ENCODE measurements around the gene ADAM8.

The ADAM8 gene

DNA sequence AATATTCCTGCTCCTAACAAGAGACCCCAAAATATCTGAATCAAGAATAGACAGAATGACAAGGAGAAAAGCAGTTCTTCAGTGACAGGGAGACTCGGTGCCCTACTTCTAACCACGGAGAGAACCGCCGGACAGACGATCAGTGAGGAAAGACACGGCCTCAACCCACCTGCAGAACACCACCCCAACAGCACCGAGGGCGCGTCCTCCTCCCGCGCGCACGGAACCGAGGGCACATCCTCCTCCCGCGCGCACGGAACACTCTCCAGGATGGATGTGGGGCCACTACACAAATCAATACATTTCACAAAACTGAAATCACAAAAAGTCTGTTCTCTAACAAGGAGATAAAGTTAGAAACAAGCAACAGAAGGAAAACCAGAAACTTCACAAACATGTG, 9.7 kb upstream of the ADAM8 start:
- no peaks in the 10 kb centered on the region for H3K27me3 ChIP-seq (ENCODE audit: control insufficient read depth, insufficient read depth, low read length)
- no peak overlapping the region for H3K27ac ChIP-seq (ENCODE audit: low read depth, low read length)
- no peak overlapping the region for H3K4me3 ChIP-seq (ENCODE audit: low read length)
- H3K9ac ChIP-seq (ENCODE audit: low read length) = no peak overlapping the region
- peaks cover 50% of the 10 kb centered on the region for H3K36me3 ChIP-seq (ENCODE audit: control insufficient read depth, insufficient read depth, low read length)
- H3K4me1 ChIP-seq (ENCODE audit: control insufficient read depth, insufficient read depth, low read length) = no peaks in the 10 kb centered on the region

DNA sequence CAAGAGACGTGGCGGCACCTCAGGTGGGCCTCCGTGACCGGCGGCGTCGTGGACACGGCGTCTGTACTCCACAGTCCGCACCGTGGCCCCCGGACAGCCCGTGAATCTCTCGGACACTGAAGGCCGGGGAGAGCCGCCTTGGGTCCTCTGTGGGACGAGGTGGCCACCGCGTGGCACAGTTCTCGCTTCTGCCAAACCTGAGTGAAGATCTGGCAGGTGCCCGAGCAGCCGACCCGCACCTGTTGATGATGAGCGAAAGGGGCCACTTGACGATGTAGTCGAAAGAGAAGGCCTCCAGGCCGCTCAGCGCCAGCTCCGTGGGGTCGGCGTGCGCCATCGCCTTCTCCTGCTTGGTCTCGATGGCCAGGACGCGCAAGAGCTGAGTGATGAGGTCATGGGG, 8.5 kb upstream of the ADAM8 start:
- H3K4me1 ChIP-seq (ENCODE audit: control insufficient read depth, insufficient read depth, low read length) = no peaks in the 10 kb centered on the region
- no peaks in the 10 kb centered on the region for H3K27me3 ChIP-seq (ENCODE audit: control insufficient read depth, insufficient read depth, low read length)
- H3K27ac ChIP-seq (ENCODE audit: low read depth, low read length) = no peak overlapping the region
- H3K9ac ChIP-seq (ENCODE audit: low read length) = no peak overlapping the region
- no peak overlapping the region for H3K4me3 ChIP-seq (ENCODE audit: low read length)
- peaks cover 48% of the 10 kb centered on the region for H3K36me3 ChIP-seq (ENCODE audit: control insufficient read depth, insufficient read depth, low read length)

DNA sequence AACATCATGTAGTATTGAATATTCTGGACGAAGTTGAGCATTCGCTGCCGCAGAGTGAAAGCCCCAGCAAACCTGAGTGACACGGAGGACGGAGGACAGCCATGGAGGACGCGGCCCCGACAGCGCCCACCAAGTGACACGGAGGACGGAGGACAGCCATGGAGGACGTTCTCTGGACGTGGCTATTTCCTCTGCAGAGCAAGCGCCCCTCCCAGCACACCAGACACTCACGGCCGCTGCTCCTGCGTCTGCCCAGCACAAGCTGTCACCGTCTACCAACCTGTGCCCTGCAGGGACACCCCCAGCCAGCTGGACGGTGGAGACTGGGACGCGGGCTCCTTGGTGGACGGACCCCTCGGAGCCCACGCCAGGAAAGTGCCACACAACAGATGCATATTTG, 7.3 kb upstream of the ADAM8 start:
- no peaks in the 10 kb centered on the region for H3K27me3 ChIP-seq (ENCODE audit: control insufficient read depth, insufficient read depth, low read length)
- no peaks in the 10 kb centered on the region for H3K4me1 ChIP-seq (ENCODE audit: control insufficient read depth, insufficient read depth, low read length)
- H3K4me3 ChIP-seq (ENCODE audit: low read length) = no peak overlapping the region
- peaks cover 42% of the 10 kb centered on the region for H3K36me3 ChIP-seq (ENCODE audit: control insufficient read depth, insufficient read depth, low read length)
- no peak overlapping the region for H3K27ac ChIP-seq (ENCODE audit: low read depth, low read length)
- no peak overlapping the region for H3K9ac ChIP-seq (ENCODE audit: low read length)

DNA sequence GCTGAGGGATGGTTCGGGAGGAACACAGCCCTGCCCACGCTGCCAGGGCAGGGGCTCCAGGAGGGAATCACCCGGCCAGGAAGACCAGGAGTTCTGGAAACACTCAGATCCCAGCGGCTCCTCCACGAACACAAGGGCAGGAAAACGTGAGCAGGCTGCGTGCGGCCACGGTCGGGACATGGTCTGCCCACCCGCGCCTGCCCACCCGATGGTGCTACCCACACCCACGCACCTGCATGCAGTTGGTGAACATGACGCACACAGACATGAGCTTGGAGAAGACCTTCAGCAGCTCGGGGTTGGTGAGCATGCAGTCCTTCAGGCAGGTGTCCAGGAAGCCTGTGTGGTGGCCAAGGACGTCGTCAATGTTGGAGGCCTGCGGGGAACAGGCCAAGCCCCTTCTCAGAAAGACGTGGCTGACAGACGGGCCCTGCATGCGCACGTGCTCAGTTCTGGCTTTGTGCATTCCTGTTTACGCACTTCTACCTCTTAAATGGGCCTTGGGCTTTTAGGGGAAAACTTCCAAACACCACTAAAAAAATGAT, 6.2 kb upstream of the ADAM8 start:
- no peaks in the 10 kb centered on the region for H3K4me1 ChIP-seq (ENCODE audit: control insufficient read depth, insufficient read depth, low read length)
- H3K27me3 ChIP-seq (ENCODE audit: control insufficient read depth, insufficient read depth, low read length) = no peaks in the 10 kb centered on the region
- H3K4me3 ChIP-seq (ENCODE audit: low read length) = no peak overlapping the region
- no peak overlapping the region for H3K27ac ChIP-seq (ENCODE audit: low read depth, low read length)
- H3K9ac ChIP-seq (ENCODE audit: low read length) = no peak overlapping the region
- H3K36me3 ChIP-seq (ENCODE audit: control insufficient read depth, insufficient read depth, low read length) = peaks cover 33% of the 10 kb centered on the region

DNA sequence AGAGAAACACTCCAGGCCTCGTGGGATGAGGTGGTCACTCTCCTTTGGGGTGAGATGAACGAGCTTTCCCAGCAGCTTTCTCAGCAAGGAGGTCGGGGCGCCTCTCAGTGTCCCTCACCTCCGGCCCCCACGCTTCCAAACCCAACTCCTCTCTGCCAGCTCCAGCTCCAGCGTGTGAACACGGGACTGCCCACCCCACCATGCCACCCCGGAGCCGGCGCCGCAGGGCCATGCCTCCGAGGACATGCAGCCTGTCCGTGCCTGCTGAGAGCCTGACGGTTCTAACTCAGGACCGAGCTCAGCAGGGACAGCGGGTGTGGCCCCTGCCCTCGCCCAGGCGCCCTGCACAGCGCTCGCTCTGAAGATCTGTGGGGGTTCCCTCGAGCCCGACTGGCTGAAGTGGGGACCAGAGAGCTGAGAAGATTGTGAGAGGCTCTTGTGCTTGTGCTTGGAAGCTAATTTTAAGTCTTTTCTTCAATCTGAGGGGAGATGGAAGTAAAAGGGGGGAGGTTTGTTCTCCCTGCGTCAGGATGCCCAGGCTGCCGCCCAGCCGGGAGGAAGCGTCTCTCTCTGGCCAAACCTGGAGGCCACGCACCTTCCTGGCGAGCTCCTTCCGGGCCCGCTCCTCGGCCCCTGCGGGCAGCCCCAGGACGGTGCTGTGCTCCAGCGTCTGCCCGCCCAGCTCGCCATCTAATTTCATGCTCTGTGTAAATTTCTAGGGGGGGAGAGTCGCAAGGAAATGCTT, 5.1 kb upstream of the ADAM8 start:
- no peak overlapping the region for H3K9ac ChIP-seq (ENCODE audit: low read length)
- peaks cover 26% of the 10 kb centered on the region for H3K36me3 ChIP-seq (ENCODE audit: control insufficient read depth, insufficient read depth, low read length)
- no peak overlapping the region for H3K4me3 ChIP-seq (ENCODE audit: low read length)

DNA sequence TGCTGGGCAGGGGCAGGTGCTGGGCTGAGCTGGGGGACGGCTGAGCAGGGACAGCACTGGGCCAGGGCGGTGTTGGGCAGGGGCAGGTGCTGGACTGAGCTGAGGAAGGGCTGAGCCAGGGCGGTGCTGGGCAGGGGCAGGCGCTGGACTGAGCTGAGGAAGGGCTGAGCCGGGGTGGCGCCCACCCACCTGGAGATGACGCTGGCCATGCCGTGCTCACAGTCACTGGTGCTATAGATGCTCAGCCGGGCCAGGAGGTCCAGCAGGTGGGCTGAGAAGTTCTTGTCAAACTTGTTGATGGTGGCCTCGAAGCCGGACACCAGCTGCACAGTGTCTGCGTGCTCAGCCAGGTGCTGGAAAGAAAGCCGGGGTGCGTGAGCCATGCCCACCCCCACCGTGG, 4.4 kb upstream of the ADAM8 start:
- Histone ChIP-seq H3K4me1 (ENCODE audit: control insufficient read depth, insufficient read depth, low read length) (no peaks in the 10 kb centered on the region), H3K36me3 (ENCODE audit: control insufficient read depth, insufficient read depth, low read length) (peaks cover 23% of the 10 kb centered on the region)

More for the DNA sequence above, 5.1 kb upstream of the ADAM8 start:
- no peaks in the 10 kb centered on the region for H3K4me1 ChIP-seq (ENCODE audit: control insufficient read depth, insufficient read depth, low read length)
- H3K27me3 ChIP-seq (ENCODE audit: control insufficient read depth, insufficient read depth, low read length) = no peaks in the 10 kb centered on the region
- no peak overlapping the region for H3K27ac ChIP-seq (ENCODE audit: low read depth, low read length)

DNA sequence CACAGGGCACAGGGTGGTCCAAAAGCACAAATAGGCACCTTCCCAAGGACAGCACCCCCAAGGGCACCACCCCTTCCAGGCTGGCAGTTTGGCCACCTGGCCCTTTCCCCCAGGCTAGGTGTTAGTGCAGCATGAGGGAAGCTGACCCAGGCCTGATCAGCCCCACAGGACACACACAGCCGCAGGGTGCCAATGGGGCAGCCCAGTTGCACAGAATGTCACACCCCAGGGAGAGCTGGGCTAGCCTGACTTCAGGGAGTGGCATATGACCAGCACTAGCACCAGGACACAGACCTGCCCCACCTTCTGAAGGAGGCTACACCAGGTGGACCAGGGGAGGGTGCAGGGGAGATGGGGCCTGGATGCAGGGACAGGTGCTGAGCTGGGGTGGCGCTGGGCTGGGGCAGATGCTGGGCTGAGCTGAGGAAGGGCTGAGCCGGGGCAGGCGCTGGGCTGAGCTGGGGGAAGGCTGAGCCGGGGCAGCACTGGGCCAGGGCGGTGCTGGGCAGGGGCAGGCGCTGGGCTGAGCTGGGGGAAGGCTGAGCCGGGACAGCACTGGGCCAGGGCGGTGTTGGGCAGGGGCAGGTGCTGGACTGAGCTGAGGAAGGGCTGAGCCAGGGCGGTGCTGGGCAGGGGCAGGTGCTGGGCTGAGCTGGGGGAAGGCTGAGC, 3.9 kb upstream of the ADAM8 start:
- no peak overlapping the region for H3K4me3 ChIP-seq (ENCODE audit: low read length)
- H3K36me3 ChIP-seq (ENCODE audit: control insufficient read depth, insufficient read depth, low read length) = peaks cover 21% of the 10 kb centered on the region
- H3K9ac ChIP-seq (ENCODE audit: low read length) = no peak overlapping the region
- no peaks in the 10 kb centered on the region for H3K4me1 ChIP-seq (ENCODE audit: control insufficient read depth, insufficient read depth, low read length)
- no peak overlapping the region for H3K27ac ChIP-seq (ENCODE audit: low read depth, low read length)
- H3K27me3 ChIP-seq (ENCODE audit: control insufficient read depth, insufficient read depth, low read length) = peaks cover 4% of the 10 kb centered on the region

More for the DNA sequence above, 4.4 kb upstream of the ADAM8 start:
- Histone ChIP-seq H3K9ac (ENCODE audit: low read length) (no peak overlapping the region), H3K27me3 (ENCODE audit: control insufficient read depth, insufficient read depth, low read length) (peaks cover 1% of the 10 kb centered on the region), H3K4me3 (ENCODE audit: low read length) (no peak overlapping the region), H3K27ac (ENCODE audit: low read depth, low read length) (no peak overlapping the region)

DNA sequence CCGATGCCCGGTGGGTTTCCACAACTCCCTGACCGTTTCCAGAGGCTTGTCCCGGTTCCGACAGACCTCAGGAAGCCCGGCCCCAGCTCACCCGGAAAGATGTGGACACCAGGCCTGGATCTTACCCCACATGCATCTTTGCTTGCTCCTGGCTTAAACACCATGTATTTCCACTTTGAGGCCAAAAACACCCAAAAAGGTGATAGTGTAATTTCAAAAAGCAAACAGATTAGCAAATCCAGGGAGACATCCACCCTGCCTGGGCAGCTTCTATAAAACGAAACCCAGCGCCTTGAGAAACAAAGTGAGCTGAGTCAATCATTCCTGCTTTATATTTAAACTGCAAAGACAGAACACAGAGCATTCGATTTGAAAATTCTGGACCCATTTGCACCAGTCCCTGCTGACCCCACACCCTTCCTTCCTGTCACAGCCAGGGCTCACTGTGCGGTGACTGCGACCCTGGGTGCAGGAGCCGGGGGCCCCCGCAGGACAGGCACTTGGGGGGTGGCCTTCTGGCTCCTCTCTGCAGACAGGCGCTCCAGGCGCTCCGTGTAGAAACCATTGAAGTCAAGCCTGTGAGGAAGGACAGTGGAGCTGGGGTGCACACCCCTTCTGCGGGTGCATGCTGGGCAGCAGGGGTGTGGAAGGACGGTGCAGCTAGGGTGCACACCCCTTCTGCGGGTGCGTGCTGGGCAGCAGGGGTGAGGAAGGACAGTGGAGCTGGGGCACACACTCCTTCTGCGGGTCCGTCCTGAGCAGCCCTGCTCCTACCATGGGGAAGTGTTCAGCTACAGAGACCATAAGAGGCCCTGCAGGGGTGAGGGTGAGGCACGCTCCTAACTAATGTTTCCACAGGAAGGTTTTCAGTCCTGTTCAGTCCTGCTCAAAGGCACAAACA, 2.9 kb upstream of the ADAM8 start:
- no peak overlapping the region for H3K9ac ChIP-seq (ENCODE audit: low read length)
- H3K27ac ChIP-seq (ENCODE audit: low read depth, low read length) = no peak overlapping the region
- peaks cover 15% of the 10 kb centered on the region for H3K36me3 ChIP-seq (ENCODE audit: control insufficient read depth, insufficient read depth, low read length)
- no peak overlapping the region for H3K4me3 ChIP-seq (ENCODE audit: low read length)
- H3K27me3 ChIP-seq (ENCODE audit: control insufficient read depth, insufficient read depth, low read length) = peaks cover 9% of the 10 kb centered on the region
- no peaks in the 10 kb centered on the region for H3K4me1 ChIP-seq (ENCODE audit: control insufficient read depth, insufficient read depth, low read length)

DNA sequence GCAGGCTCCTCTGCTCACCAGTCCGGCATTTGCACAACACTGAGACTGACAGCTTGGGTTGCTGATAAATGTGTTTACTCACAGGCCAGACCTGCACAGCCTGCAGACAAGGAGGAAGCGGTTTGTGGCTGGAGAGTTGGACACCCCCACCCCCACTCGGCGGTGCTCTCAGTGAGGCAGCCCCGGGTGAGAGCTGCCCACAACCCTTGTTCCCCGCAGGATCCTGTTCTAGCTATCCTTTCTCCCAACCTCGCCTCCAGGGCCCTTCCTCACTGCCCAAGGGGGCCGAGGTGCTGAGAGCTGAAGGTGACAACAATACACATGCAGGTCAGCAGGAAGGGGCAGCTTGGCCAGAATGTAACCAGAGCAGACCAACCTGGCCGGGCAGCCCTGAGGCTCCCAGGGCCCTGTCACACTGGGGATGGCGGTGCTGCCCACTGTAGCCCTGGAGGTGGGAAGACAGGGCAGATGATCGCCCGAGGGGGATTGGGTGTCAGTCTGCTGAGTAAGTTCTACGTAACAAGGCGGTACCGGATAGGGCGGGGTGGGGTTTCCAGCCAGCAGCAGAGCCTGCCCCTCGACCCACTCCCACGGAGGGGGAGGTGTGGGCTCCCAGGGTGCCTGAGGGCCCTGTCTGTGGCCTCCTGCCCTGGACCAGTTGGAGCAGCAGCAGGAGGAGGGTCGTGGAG, 2.1 kb upstream of the ADAM8 start:
- Histone ChIP-seq H3K27ac (ENCODE audit: low read depth, low read length) (no peak overlapping the region), H3K9ac (ENCODE audit: low read length) (no peak overlapping the region), H3K4me3 (ENCODE audit: low read length) (no peak overlapping the region), H3K27me3 (ENCODE audit: control insufficient read depth, insufficient read depth, low read length) (peaks cover 11% of the 10 kb centered on the region), H3K36me3 (ENCODE audit: control insufficient read depth, insufficient read depth, low read length) (peaks cover 8% of the 10 kb centered on the region), H3K4me1 (ENCODE audit: control insufficient read depth, insufficient read depth, low read length) (no peaks in the 10 kb centered on the region)

DNA sequence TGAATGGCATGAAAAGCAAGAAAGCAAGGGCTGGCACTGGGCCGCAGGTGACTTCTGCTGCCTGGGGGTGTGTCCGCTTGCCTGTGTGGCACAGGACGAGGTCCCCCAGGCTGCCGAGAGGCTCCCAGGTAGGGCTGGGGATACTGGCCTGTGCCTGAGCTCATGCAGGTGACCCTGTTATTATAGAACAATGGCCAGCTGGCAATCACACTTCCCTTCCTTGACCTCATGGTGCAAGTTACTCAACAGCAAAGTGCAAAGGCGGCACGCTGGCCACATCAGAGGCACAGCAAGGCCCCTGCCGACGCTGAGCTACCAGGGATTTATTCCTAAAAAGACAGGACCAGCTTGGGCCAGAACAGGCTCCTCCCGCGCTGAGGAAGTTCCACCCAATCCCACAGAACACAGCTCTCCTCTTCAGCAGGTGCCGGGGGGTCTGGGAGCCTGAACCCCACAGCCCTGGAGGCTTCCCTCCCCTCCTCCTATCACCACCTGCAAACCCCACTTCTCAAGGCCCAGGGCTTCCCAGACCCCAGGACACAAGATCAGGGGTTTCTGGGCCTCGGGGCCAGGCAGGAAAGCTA, 1.4 kb upstream of the ADAM8 start:
- Histone ChIP-seq H3K9ac (ENCODE audit: low read length) (no peak overlapping the region), H3K36me3 (ENCODE audit: control insufficient read depth, insufficient read depth, low read length) (peaks cover 5% of the 10 kb centered on the region), H3K27ac (ENCODE audit: low read depth, low read length) (no peak overlapping the region), H3K4me1 (ENCODE audit: control insufficient read depth, insufficient read depth, low read length) (no peaks in the 10 kb centered on the region), H3K4me3 (ENCODE audit: low read length) (no peak overlapping the region), H3K27me3 (ENCODE audit: control insufficient read depth, insufficient read depth, low read length) (peaks cover 11% of the 10 kb centered on the region)

DNA sequence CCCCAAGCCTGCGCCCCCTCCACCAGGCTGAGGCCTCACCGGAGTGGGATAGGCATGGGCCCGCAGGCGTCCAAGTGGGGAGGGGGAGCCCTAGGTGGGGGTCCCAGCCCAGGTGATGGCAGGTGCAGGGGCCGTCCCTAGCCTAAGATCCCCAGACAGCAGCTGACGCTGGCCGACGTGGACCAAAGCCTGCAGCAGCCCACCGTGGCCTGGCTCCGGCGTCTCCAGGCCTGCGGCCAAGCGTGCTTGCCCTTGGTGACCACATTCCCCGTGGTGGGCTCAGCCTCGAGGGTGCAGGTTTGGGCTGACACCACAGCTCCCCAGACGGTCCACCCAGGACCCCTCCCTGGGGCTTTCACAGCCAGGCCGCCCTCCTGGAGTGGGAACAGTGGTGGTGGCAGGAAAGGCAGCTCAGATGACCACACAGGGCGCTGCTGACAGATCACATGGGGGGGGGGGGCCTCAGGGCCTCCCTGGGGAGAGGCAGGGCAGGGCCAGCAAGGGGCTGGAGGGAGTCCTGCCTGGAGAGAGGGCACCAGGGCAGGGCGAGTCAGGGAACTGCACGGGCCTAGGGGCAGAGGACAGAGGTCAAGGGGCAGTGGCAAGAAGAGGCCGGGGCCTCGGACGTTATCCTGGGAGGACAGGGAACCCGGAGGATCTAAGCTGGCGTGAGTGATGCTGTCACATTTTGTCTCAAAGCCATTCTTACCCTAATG, 767 bp upstream of the ADAM8 start:
- peaks cover 5% of the 10 kb centered on the region for H3K36me3 ChIP-seq (ENCODE audit: control insufficient read depth, insufficient read depth, low read length)
- H3K4me3 ChIP-seq (ENCODE audit: low read length) = no peak overlapping the region
- H3K4me1 ChIP-seq (ENCODE audit: control insufficient read depth, insufficient read depth, low read length) = no peaks in the 10 kb centered on the region

More for the DNA sequence above, 767 bp upstream of the ADAM8 start:
- no peak overlapping the region for H3K9ac ChIP-seq (ENCODE audit: low read length)
- H3K27me3 ChIP-seq (ENCODE audit: control insufficient read depth, insufficient read depth, low read length) = peaks cover 11% of the 10 kb centered on the region
- no peak overlapping the region for H3K27ac ChIP-seq (ENCODE audit: low read depth, low read length)
